ENCODE results near the gene PIK3R5. TPM values are rescaled to one million over a fixed set of nuclear protein-coding genes. Genes with fewer than 3 reads are reported as not detected.

Gene PIK3R5
- total and polyA plus RNA-seq, 2 donors from 2014 or later = 0.45 to 19.1 TPM

GRCh38 chr17:8940866-8941471 lies 24.5 kb downstream of the PIK3R5 start:
- Histone ChIP-seq H3K9me3 (ENCODE audit: control insufficient read depth in 2 of 3, insufficient read depth in 1 of 3, low read length in 3 of 3) (peaks cover 0 to 5% (median 0%) of the 10 kb centered on the region in 3 donors), H3K36me3 (ENCODE audit: control insufficient read depth in 2 of 3, insufficient read depth in 3 of 3, low read length in 3 of 3) (no peaks in the 10 kb centered on the region), H3K4me1 (ENCODE audit: control insufficient read depth in 2 of 3, insufficient read depth in 2 of 3, low read depth in 1 of 3, low read length in 3 of 3) (no peaks in the 10 kb centered on the region), H3K27me3 (ENCODE audit: control insufficient read depth, insufficient read depth, low read length) (no peaks in the 10 kb centered on the region), H3K4me3 (ENCODE audit: low read length in 3 of 3) (no peak overlapping the region), H3K27ac (ENCODE audit: low read depth in 2 of 2, low read length in 2 of 2) (no peak overlapping the region), H3K9ac (ENCODE audit: low read length in 3 of 3) (no peak overlapping the region)
- no peak for TF ChIP-seq CTCF (IDR thresholded peaks at IDR 0.05; ENCODE audit: borderline replicate concordance, extremely low read depth, insufficient read depth)
- intact Hi-C loops (cut with DNase I) = no loop called here
- DNase-seq (no peak), FAIRE-seq (no peak)

- H3K36me3 ChIP-seq (ENCODE audit: control insufficient read depth in 2 of 3, insufficient read depth in 3 of 3, low read length in 3 of 3) = no peaks in the 10 kb centered on the region
- DNase-seq (no peak), FAIRE-seq (no peak)
- H3K27ac ChIP-seq (ENCODE audit: low read depth in 2 of 2, low read length in 2 of 2) = no peak overlapping the region
- TF ChIP-seq CTCF (IDR thresholded peaks at IDR 0.05; ENCODE audit: borderline replicate concordance, extremely low read depth, insufficient read depth) = no peak
- no peak overlapping the region for H3K9ac ChIP-seq (ENCODE audit: low read length in 3 of 3)
- intact Hi-C loops (cut with DNase I) = no loop called here
- no peak overlapping the region for H3K4me3 ChIP-seq (ENCODE audit: low read length in 3 of 3)
- H3K4me1 ChIP-seq (ENCODE audit: control insufficient read depth in 2 of 3, insufficient read depth in 2 of 3, low read depth in 1 of 3, low read length in 3 of 3) = no peaks in the 10 kb centered on the region
- peaks cover 0 to 4% (median 0%) of the 10 kb centered on the region in 3 donors for H3K9me3 ChIP-seq (ENCODE audit: control insufficient read depth in 2 of 3, insufficient read depth in 1 of 3, low read length in 3 of 3)
- no peaks in the 10 kb centered on the region for H3K27me3 ChIP-seq (ENCODE audit: control insufficient read depth, insufficient read depth, low read length)
Measured at GRCh38 chr17:8939496-8940334, 25.8 kb downstream of the PIK3R5 start.

GRCh38 chr17:8938933-8939332 lies 26.6 kb downstream of the PIK3R5 start:
- no peak overlapping the region for H3K27ac ChIP-seq (ENCODE audit: low read depth in 2 of 2, low read length in 2 of 2)
- intact Hi-C loops (cut with DNase I) = no loop called here
- FAIRE-seq = no peak
- no peak for TF ChIP-seq CTCF (IDR thresholded peaks at IDR 0.05; ENCODE audit: borderline replicate concordance, extremely low read depth, insufficient read depth)
- H3K4me3 ChIP-seq (ENCODE audit: low read length in 3 of 3) = no peak overlapping the region
- no peaks in the 10 kb centered on the region for H3K36me3 ChIP-seq (ENCODE audit: control insufficient read depth in 2 of 3, insufficient read depth in 3 of 3, low read length in 3 of 3)
- no peaks in the 10 kb centered on the region for H3K27me3 ChIP-seq (ENCODE audit: control insufficient read depth, insufficient read depth, low read length)
- no peak for DNase-seq
- H3K9ac ChIP-seq (ENCODE audit: low read length in 3 of 3) = no peak overlapping the region
- H3K4me1 ChIP-seq (ENCODE audit: control insufficient read depth in 2 of 3, insufficient read depth in 2 of 3, low read depth in 1 of 3, low read length in 3 of 3) = no peaks in the 10 kb centered on the region
- no peaks in the 10 kb centered on the region for H3K9me3 ChIP-seq (ENCODE audit: control insufficient read depth in 2 of 3, insufficient read depth in 1 of 3, low read length in 3 of 3)
